ENCODE data around the gene SERPINI2. TPM values are rescaled to one million over a fixed set of nuclear protein-coding genes. Genes with fewer than 3 reads are reported as not detected.

Gene SERPINI2
- total and polyA plus RNA-seq, 2 of the 8 experiments (the other 6 are each of a cell fraction or from before 2014, with no cell fraction given), result 0.26 TPM; not detected in 1

DNA sequence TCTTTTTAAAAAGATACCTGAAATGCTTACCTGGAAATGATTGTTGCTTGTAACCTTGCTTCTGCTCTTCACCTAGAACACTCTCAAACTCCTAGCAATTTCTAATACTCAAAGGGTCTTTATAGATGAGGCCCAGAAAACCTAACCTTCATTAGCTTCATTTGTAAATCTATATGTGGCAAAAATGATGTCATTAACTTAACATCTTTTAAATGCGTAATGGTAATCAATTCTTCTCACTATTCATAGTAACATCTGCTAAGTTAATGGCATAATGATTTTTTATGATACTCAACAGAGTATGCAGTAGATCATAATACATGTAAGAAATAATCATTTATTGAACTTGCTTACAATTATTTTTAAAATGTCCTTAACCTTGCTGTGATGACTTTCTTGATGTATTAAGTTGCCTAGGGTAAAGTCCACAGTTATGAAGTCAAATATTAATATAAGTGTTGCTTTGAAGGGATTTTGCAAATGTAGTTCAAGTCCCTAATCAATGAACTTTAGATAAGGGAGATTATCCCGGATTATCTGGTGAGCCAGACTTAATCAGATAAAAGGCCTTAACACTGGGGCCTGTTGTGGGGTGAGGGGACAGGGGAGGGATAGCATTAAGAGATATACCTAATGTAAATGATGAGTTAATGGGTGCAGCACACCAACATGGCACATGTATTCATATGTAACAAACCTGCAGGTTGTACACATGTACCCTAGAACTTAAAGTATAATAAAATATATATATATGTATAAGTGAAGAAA is 10.1 kb upstream of the SERPINI2 start:
- Histone ChIP-seq H3K23me2 (ENCODE audit: low read depth, low read length) (no peaks in the 10 kb centered on the region), H3K27ac (ENCODE audit: low read depth, low read length) (no peak overlapping the region), H2BK15ac (ENCODE audit: low read length) (no peak overlapping the region), H3K9ac (replicated peaks in 1 of 4; ENCODE audit: extremely low read depth in 1 of 4, low read depth in 3 of 4, low read length in 3 of 4) (no peak overlapping the region), H3K18ac (ENCODE audit: extremely low read depth, low read length) (no peak overlapping the region), H3K27me3 (replicated peaks in 1 of 4; ENCODE audit: control insufficient read depth in 3 of 4, extremely low read depth in 1 of 4, insufficient read depth in 3 of 4, low read length in 3 of 4) (peaks cover 0 to 1% (median 0%) of the 10 kb centered on the region in 4 experiments; a peak in 1 of 7 replicates), H3K79me2 (ENCODE audit: control insufficient read depth in 1 of 2, insufficient read depth in 2 of 2, low read length in 2 of 2) (no peaks in the 10 kb centered on the region), H2BK20ac (ENCODE audit: low read length) (no peak overlapping the region), H3K4me3 (ENCODE audit: extremely low read depth in 1 of 4, insufficient read depth in 2 of 4, low read depth in 3 of 4, low read length in 4 of 4) (no peak overlapping the region), H3K36me3 (ENCODE audit: control insufficient read depth in 2 of 4, insufficient read depth in 4 of 4, low read length in 3 of 4) (no peaks in the 10 kb centered on the region), H4K91ac (replicated peaks; ENCODE audit: insufficient read length, low read length) (no peak overlapping the region), H2BK12ac (ENCODE audit: low read depth, low read length) (no peak overlapping the region), H3K4me1 (replicated peaks in 1 of 4; ENCODE audit: control insufficient read depth in 3 of 4, insufficient read depth in 4 of 4, low read length in 3 of 4) (no peaks in the 10 kb centered on the region), H2BK120ac (replicated peaks; ENCODE audit: low read depth, low read length) (no peak overlapping the region), H3K4ac (replicated peaks; ENCODE audit: insufficient read length, low read depth, low read length) (no peak overlapping the region), H3K79me1 (ENCODE audit: low read depth, low read length) (no peaks in the 10 kb centered on the region), H4K8ac (ENCODE audit: extremely low read depth, insufficient read depth, low read length) (no peak overlapping the region), H4K5ac (ENCODE audit: insufficient read length, low read depth, low read length) (no peak overlapping the region), H3K56ac (replicated peaks; ENCODE audit: insufficient read length, low read depth, low read length) (no peak overlapping the region), H3K9me3 (ENCODE audit: insufficient read depth in 2 of 2, low read depth in 1 of 2, low read length in 1 of 2) (no peaks in the 10 kb centered on the region), H2BK5ac (ENCODE audit: low read depth, low read length) (no peak overlapping the region), H2AFZ (ENCODE audit: low read length) (no peak overlapping the region), H3K4me2 (ENCODE audit: insufficient read depth in 1 of 2, low read depth in 2 of 2, low read length in 2 of 2) (no peak overlapping the region), H2AK5ac (ENCODE audit: low read depth, low read length) (no peak overlapping the region), H3K23ac (ENCODE audit: insufficient read length) (no peak overlapping the region), H3K14ac (ENCODE audit: insufficient read length) (no peak overlapping the region), H4K20me1 (replicated peaks in 1 of 2; ENCODE audit: control insufficient read depth in 1 of 2, insufficient read depth in 2 of 2, low read length in 2 of 2) (no peaks in the 10 kb centered on the region)
- WGBS, 2 experiments (ENCODE audit: extremely low coverage in 1 of 2, insufficient coverage in 1 of 2, insufficient read length in 1 of 2, insufficient replicate concordance in 2 of 2, low coverage in 1 of 2, low lambda C conversion rate in 2 of 2, missing lambda C conversion rate in 1 of 2), result 92% methylated on average over 2 of the region's 2 CpGs; no CpG with 5 or more reads in 1 of the 2 experiments
- no peak for FAIRE-seq
- ChIA-PET POLR2A (ENCODE audit: partially characterized antibody) (no interaction called here), CTCF (ENCODE audit: partially characterized antibody) (interaction anchor here (1.1 kb wide), 1 partner anchor 9 kb away, joined by 4 read pairs; no protein-coding TSS in a partner anchor)
- DNase-seq (ENCODE audit: low read depth in 1 of 2, low spot score in 2 of 2), result no peak
- TF ChIP-seq, protein P1, sequence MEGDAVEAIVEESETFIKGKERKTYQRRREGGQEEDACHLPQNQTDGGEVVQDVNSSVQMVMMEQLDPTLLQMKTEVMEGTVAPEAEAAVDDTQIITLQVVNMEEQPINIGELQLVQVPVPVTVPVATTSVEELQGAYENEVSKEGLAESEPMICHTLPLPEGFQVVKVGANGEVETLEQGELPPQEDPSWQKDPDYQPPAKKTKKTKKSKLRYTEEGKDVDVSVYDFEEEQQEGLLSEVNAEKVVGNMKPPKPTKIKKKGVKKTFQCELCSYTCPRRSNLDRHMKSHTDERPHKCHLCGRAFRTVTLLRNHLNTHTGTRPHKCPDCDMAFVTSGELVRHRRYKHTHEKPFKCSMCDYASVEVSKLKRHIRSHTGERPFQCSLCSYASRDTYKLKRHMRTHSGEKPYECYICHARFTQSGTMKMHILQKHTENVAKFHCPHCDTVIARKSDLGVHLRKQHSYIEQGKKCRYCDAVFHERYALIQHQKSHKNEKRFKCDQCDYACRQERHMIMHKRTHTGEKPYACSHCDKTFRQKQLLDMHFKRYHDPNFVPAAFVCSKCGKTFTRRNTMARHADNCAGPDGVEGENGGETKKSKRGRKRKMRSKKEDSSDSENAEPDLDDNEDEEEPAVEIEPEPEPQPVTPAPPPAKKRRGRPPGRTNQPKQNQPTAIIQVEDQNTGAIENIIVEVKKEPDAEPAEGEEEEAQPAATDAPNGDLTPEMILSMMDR (IDR thresholded peaks at IDR 0.05; ENCODE audit: control extremely low read depth in 1 of 3, insufficient read depth in 1 of 3, low read depth in 1 of 3, low read length in 3 of 3), result no peak
- TF ChIP-seq BRCA1 (IDR thresholded peaks at IDR 0.05; ENCODE audit: low read depth, low read length) (no peak), POLR2A (IDR thresholded peaks at IDR 0.05; ENCODE audit: control extremely low read depth in 1 of 2, low read depth in 2 of 2, low read length in 2 of 2) (no peak), SRF (IDR thresholded peaks at IDR 0.05; ENCODE audit: low read depth, low read length) (no peak), EP300 (IDR thresholded peaks at IDR 0.05; ENCODE audit: borderline replicate concordance in 1 of 2, low read depth in 2 of 2, low read length in 2 of 2) (no peak), CBX5 (IDR thresholded peaks at IDR 0.05; ENCODE audit: low read depth, low read length) (no peak), TEAD4 (IDR thresholded peaks at IDR 0.05; ENCODE audit: low read depth, low read length) (no peak), MAFK (IDR thresholded peaks at IDR 0.05; ENCODE audit: low read depth, low read length) (no peak), SAP30 (IDR thresholded peaks at IDR 0.05; ENCODE audit: insufficient read depth, insufficient replicate concordance, low read length) (no peak), CBX8 (IDR thresholded peaks at IDR 0.05; ENCODE audit: borderline replicate concordance, low read depth, low read length) (no peak)

All from H1 (cell line).